ENCODE results near the gene MRPL55. TPM values are rescaled to one million over a fixed set of nuclear protein-coding genes. Genes with fewer than 3 reads are reported as not detected.

Gene MRPL55
- total and polyA plus RNA-seq, 2 of the 4 experiments (the other 2 are of a cell fraction): 48.9 to 95.4 TPM

DNA sequence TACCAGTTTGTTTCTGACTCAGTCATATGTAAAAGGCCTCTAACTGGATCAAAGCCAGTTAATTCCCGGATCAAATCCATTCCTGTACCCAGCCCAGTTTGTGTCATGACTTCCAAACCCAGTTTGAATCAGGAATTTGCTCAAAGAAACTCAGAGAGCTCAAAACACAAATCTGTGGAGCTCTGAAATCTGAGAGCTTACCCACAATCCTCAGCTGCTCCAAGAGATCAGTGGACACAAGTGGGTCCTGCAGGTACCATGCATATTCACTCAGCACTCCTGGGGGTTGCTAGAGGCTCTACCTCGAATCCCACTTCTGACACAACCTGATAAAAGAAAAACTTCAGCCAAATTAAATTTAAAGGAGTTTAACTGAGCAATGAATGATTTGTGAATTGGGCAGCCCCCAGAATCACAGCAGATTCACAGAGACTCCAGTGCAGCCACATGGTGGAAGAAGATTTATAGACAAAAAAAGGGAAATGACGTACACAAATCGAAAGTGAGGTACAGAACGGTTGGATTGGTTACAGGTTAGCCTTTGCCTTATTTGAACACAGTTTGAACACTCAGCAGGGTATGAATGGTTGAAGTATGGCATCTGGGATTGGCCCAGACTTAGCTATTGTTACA lies 11.9 kb upstream of the MRPL55 start:
- H3K4me1 ChIP-seq (ENCODE audit: control insufficient read depth, insufficient read depth, low read length): peaks cover 2% of the 10 kb centered on the region; the same call in 1 of the 2 replicates
- no peak overlapping the region for H2AFZ ChIP-seq (replicated peaks; ENCODE audit: low read length, poor library complexity)
- 50% methylated on average over 1 of the region's 5 CpGs; no CpG with 5 or more reads in 1 of the 2 experiments for WGBS, 2 experiments (ENCODE audit: extremely low coverage in 2 of 2, insufficient read length in 1 of 2)
- H3K9me3 ChIP-seq (ENCODE audit: control insufficient read depth, insufficient read depth, low read length): no peaks in the 10 kb centered on the region
- no peak overlapping the region for H3K23ac ChIP-seq (ENCODE audit: low read depth, low read length)
- H2BK20ac ChIP-seq (ENCODE audit: low read depth, low read length): no peak overlapping the region
- no peak overlapping the region for H3K9ac ChIP-seq (ENCODE audit: low read depth, low read length)
- no peaks in the 10 kb centered on the region for H3K36me3 ChIP-seq (ENCODE audit: control insufficient read depth, insufficient read depth, low read length)
- TF ChIP-seq CHD1 (IDR thresholded peaks at IDR 0.05; ENCODE audit: low read depth, low read length): no peak
- TF ChIP-seq MAZ (IDR thresholded peaks at IDR 0.05; ENCODE audit: borderline replicate concordance, low read depth, low read length): no peak
- TF ChIP-seq RCOR1 (IDR thresholded peaks at IDR 0.05; ENCODE audit: insufficient replicate concordance, low read length): no peak
- no peak for TF ChIP-seq MXI1 (IDR thresholded peaks at IDR 0.05; ENCODE audit: borderline replicate concordance, low read depth, low read length)
- TF ChIP-seq POLR2A (IDR thresholded peaks at IDR 0.05; ENCODE audit: low read depth, low read length): no peak
- TF ChIP-seq, protein P1, sequence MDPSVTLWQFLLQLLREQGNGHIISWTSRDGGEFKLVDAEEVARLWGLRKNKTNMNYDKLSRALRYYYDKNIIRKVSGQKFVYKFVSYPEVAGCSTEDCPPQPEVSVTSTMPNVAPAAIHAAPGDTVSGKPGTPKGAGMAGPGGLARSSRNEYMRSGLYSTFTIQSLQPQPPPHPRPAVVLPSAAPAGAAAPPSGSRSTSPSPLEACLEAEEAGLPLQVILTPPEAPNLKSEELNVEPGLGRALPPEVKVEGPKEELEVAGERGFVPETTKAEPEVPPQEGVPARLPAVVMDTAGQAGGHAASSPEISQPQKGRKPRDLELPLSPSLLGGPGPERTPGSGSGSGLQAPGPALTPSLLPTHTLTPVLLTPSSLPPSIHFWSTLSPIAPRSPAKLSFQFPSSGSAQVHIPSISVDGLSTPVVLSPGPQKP (IDR thresholded peaks at IDR 0.05; ENCODE audit: borderline replicate concordance, low read depth, low read length): no peak
- no peak for TF ChIP-seq MAFK (IDR thresholded peaks at IDR 0.05; ENCODE audit: low read depth, low read length)
- TF ChIP-seq, protein P2, sequence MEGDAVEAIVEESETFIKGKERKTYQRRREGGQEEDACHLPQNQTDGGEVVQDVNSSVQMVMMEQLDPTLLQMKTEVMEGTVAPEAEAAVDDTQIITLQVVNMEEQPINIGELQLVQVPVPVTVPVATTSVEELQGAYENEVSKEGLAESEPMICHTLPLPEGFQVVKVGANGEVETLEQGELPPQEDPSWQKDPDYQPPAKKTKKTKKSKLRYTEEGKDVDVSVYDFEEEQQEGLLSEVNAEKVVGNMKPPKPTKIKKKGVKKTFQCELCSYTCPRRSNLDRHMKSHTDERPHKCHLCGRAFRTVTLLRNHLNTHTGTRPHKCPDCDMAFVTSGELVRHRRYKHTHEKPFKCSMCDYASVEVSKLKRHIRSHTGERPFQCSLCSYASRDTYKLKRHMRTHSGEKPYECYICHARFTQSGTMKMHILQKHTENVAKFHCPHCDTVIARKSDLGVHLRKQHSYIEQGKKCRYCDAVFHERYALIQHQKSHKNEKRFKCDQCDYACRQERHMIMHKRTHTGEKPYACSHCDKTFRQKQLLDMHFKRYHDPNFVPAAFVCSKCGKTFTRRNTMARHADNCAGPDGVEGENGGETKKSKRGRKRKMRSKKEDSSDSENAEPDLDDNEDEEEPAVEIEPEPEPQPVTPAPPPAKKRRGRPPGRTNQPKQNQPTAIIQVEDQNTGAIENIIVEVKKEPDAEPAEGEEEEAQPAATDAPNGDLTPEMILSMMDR (conservative IDR thresholded peaks at IDR 0.05; ENCODE audit: low read depth, low read length): no peak
- TF ChIP-seq CEBPB (IDR thresholded peaks at IDR 0.05; ENCODE audit: low read depth, low read length): no peak
- TF ChIP-seq RFX5 (IDR thresholded peaks at IDR 0.05; ENCODE audit: low read depth, low read length): no peak
- no peak for TF ChIP-seq SMC3 (IDR thresholded peaks at IDR 0.05; ENCODE audit: low read depth, low read length)
- TF ChIP-seq NFE2L2 (IDR thresholded peaks at IDR 0.05; ENCODE audit: low read depth, low read length): no peak
- TF ChIP-seq, protein P3, sequence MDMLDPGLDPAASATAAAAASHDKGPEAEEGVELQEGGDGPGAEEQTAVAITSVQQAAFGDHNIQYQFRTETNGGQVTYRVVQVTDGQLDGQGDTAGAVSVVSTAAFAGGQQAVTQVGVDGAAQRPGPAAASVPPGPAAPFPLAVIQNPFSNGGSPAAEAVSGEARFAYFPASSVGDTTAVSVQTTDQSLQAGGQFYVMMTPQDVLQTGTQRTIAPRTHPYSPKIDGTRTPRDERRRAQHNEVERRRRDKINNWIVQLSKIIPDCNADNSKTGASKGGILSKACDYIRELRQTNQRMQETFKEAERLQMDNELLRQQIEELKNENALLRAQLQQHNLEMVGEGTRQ (IDR thresholded peaks at IDR 0.05; ENCODE audit: low read depth, low read length): no peak
- no peak for TF ChIP-seq FOS (IDR thresholded peaks at IDR 0.05; ENCODE audit: low read depth, low read length)
- TF ChIP-seq BHLHE40 (IDR thresholded peaks at IDR 0.05; ENCODE audit: low read depth, low read length): no peak
- TF ChIP-seq RAD21 (IDR thresholded peaks at IDR 0.05; ENCODE audit: low read length): no peak
- H3K4me2 ChIP-seq (ENCODE audit: low read depth, low read length): no peak overlapping the region
- ATAC-seq (ENCODE audit: low read depth): peak; percentile 32
- intact Hi-C loops (cut with micrococcal nuclease): no loop called here
- POLR2A ChIA-PET (ENCODE audit: unreplicated experiment): no interaction called here
- no peak overlapping the region for H3K56ac ChIP-seq (ENCODE audit: extremely low read depth, insufficient read depth, low read length)
- no peak overlapping the region for H2BK5ac ChIP-seq (ENCODE audit: low read depth, low read length, poor library complexity, severe bottlenecking)
- in situ Hi-C loops (cut with MboI; ENCODE audit: low sequenced_read_pairs): no loop called here
- no peak overlapping the region for H4K91ac ChIP-seq (ENCODE audit: insufficient read depth, low read depth, low read length)
- BruUV-seq (replicated peaks): no TSS peak
- no peak overlapping the region for H4K5ac ChIP-seq (ENCODE audit: low read depth, low read length)
- H3K79me1 ChIP-seq (ENCODE audit: low read depth in 1 of 2, low read length in 2 of 2): no peaks in the 10 kb centered on the region
- no peaks in the 10 kb centered on the region for H4K20me1 ChIP-seq (ENCODE audit: insufficient read depth, low read length)
- no peak overlapping the region for H2BK15ac ChIP-seq (ENCODE audit: low read depth, low read length)
- H3K18ac ChIP-seq (ENCODE audit: low read depth, low read length): no peak overlapping the region
- no peaks in the 10 kb centered on the region for H3K9me1 ChIP-seq (ENCODE audit: insufficient read depth, low read length)
- no peak overlapping the region for H3K4me3 ChIP-seq (ENCODE audit: insufficient read depth, low read depth, low read length)
- peak; percentile 26 for DNase-seq
- peaks cover 17% of the 10 kb centered on the region for H3K27me3 ChIP-seq (ENCODE audit: control insufficient read depth, insufficient read depth, low read length)
- H2BK120ac ChIP-seq (ENCODE audit: low read depth, low read length): no peak overlapping the region
- H2AK9ac ChIP-seq (replicated peaks; ENCODE audit: low read depth, low read length, poor library complexity): no peak overlapping the region
- H2AK5ac ChIP-seq (ENCODE audit: low read depth, low read length): no peak overlapping the region
- H3K14ac ChIP-seq (replicated peaks; ENCODE audit: low read depth, low read length): no peak overlapping the region
- dilution Hi-C loops (cut with HindIII; ENCODE audit: low sequenced_read_pairs, unreplicated experiment): no loop called here
- H4K8ac ChIP-seq (ENCODE audit: low read depth in 2 of 2, low read length in 2 of 2): no peak overlapping the region
- CTCF ChIA-PET: interaction anchor here (0.8 kb wide), 1 partner anchor 10 kb away, joined by 4 read pairs; no protein-coding TSS in a partner anchor
- H3K27ac ChIP-seq (ENCODE audit: insufficient read depth, low read length): no peak overlapping the region
- no peak overlapping the region for H3K4ac ChIP-seq (ENCODE audit: low read depth, low read length)
